ENCODE results near the gene MAB21L3.

MAB21L3 gene

DNA sequence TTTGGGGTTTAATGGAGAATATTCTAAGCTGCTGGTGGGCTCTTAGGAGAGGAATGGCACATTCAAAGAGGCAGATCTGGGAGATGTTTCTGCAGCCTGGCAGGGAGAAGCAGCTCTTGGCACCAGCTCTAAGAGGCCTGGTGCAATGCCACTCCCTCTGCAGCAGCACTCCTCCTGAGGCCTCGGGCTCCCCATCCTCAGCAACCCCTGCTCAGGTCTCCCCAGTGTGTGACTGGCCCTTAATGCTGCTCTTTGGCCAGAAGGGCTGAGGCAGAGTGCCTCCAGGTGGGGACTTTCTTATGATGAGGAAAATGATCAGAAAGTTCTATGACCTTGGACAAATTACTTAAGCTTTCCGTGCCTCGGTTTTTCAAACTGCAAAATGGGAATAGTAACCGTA is 55.5 kb downstream of the MAB21L3 start:
- DNase-seq, result no peak

DNA sequence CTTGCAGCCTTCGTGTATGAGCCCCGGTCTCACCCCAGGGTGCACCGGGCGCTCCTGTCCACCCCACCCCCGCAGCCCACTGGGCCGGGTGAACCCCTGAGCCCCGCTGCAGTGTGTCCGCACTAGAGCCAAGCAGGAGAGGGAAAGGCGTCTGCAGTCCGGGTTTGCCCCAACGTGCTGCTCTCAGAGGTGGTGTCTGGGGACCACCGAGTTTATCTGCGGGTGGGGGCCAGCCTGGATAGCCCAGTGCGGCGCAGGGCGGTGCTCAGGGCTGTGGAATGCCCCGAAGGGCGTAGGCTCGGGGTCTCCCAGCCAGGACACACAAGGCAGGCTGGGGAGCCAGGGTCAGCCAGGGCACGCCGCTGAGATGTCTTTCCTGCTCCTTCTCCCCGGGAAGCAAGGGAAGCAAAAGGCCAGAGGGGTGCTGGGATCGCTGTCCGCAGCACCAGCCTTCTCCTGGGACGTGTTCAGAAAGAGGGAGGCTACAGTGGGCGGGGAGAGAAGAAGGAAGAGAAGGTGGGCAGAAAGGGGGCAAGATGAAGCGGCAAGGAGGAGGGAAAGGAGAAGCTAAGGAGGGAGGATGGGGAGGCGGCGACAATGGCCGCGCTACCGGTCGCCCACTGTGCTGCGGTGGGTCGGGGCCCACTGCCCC is 56.6 kb downstream of the MAB21L3 start:
- no peak for DNase-seq

- peak; percentile 76 for DNase-seq
Observed at GRCh38 chr1:116168277-116169032, 57.3 kb downstream of the MAB21L3 start.

DNA sequence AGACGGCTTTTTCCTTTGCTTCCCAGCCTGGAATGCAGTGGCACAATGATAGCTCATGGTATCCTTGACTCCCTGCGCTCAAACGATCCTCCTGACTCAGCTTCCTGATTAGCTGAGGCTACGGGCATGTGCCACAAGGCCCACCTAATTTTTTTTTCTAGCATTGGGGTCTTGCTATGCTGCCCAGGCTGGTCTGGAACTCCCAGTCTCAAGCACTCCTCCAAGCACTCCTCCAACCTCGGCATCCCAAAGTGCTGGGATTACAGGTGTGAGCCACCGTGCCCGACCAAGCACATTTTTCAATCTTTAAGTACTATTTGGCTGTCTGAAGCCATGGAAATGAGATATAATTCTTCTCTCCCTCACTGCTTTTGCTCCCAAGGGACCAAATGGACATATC is 58.7 kb downstream of the MAB21L3 start:
- no peak for DNase-seq

GRCh38 chr1:116170721-116171589 is 59.8 kb downstream of the MAB21L3 start:
- no peak for DNase-seq

- DNase-seq, result no peak
Observed at GRCh38 chr1:116172666-116173065, 61.5 kb downstream of the MAB21L3 start.

DNA sequence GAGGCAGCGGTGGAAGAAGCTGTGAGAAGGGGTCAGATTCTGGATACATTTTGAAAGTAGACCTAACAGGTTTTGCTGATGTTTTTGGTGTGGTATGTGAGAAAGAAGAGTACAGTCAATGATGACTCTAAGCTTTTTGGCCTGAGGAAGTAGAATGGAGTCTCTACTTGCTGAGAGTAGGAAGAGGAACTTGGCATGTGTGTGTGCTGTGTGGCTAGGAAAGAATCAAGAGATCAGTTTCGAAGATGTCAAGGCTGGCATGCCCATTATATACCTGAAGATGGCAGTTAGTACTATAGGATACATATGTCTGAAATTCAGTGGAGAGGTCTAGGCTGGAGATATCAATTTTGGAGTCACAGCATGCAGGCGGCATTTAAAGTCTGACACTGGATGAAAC is 64.4 kb downstream of the MAB21L3 start:
- DNase-seq, result no peak

DNA sequence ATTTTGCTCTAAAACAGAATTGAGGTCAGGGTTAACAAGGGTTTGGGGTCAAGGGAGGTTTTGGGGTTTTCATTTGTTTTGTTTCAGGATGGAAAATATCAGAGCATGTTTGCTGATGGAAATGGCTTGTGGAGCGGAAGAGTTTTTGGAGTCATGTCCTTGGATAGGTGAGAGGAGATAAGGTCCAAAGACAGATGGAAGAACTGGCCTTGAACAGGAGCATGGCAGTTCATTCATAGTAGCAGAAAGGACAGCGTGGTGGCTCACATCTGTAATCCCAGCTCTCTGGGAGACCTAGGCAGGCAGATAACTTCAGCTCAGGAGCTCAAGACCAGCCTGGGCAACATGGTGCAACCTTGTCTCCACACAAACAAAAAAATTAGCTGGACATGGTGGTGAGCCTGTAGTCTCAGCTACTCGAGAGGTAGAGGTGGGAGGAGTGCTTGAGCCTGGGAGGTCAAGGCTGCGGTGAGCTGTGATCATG is 65.1 kb downstream of the MAB21L3 start:
- no peak for DNase-seq

DNA sequence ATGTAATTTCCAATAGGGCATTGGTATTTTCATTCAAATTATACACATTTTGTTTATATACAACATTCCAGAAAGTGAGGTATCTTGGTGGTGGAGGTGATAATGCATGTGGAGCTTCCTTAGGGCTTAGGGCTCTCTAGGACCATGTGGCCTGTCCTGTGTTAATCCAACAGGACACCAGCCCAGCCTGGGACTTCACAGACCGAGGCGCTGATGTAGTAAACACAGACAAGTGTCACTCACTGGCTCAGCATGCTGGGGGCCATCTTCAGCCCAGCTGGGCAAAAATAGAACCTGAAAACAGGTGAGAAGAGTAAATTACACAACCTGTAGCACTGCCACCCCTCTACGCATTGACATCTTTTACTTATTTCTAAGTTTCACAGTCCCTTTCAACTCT is 66.7 kb downstream of the MAB21L3 start:
- no peak for DNase-seq

DNA sequence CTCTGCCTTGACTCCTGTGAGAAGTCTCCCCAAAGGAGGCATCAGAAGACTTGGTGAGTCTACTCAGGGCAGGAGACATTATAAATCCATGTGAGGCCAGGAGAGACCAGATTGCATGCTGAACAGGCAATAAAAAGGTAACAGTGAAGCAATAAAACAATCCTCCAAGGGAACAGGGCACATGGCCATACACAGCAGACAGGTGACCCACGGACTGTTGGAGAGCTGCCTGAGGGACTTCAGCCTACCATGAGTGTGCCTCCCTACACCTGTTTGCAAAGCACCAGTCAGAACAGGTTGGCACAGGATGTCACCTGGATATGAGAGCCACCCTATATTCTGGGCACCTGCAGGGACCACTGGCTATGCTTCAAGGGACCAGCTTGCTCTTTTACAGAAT is 67.6 kb downstream of the MAB21L3 start:
- DNase-seq, result no peak

DNA sequence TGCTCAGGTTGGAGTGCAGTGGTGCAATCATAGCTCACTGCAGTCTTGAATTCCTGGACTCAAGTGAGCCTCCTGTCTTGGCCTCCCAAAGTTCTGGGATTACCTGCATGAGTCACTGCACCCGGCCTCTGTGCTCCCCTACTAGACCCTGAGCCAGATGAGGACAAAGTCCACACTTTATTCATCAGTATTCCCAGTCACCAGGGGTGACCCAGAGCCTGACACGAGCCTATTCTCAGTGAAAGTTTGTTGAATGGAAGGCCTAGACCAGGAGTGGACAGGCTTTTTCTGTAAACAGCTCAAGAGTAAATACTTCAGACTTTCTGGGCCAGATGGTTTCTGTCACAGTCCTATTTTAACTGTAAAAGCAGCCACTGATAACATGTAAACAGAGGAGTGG is 68.2 kb downstream of the MAB21L3 start:
- DNase-seq, result no peak

- no peak for DNase-seq
Observed at GRCh38 chr1:116179964-116180363, 68.8 kb downstream of the MAB21L3 start.

- no peak for DNase-seq
Observed at GRCh38 chr1:116182019-116182714, 71.0 kb downstream of the MAB21L3 start.

Data from effector CD4-positive, alpha-beta T cell (primary cell).